Liver (tissue), 9 donors: Measurements from ENCODE around the gene RBMS3. TPM values are rescaled to one million over a fixed set of nuclear protein-coding genes. Genes with fewer than 3 reads are reported as not detected.

Experiments
- DNase-seq: peaks from one replicate; pipeline ENCODE4 v3.0.0-alpha.2; 2017; ENCODE audit warnings: low spot score
- H3K27ac ChIP-seq, 2 donors: one replicate each; pipeline ENCODE4 v1.7.0; 2013; ENCODE audit warnings: inconsistent platforms in 2 of 2, low read length in 2 of 2, control low read depth in 1 of 2, low read depth in 1 of 2, mild to moderate bottlenecking in 1 of 2
- H3K27me3 ChIP-seq, 4 donors: one replicate each; pipeline versions ENCODE4 v1.6.1 to v1.7.0; 2013; ENCODE audit warnings: low read length in 3 of 4, inconsistent platforms in 1 of 4, mild to moderate bottlenecking in 1 of 4, moderate library complexity in 1 of 4; ENCODE audit not compliant: control insufficient read depth in 4 of 4, insufficient read depth in 4 of 4
- H3K36me3 ChIP-seq, 4 donors: one replicate each; pipeline versions ENCODE4 v1.6.1 to v1.7.0; 2013; ENCODE audit warnings: low read length in 3 of 4, mild to moderate bottlenecking in 3 of 4, low read depth in 1 of 4, moderate library complexity in 1 of 4; ENCODE audit not compliant: control insufficient read depth in 4 of 4, insufficient read depth in 3 of 4
- H3K4me1 ChIP-seq, 4 donors: one replicate each; pipeline versions ENCODE4 v1.6.1 to v1.7.0; 2013; ENCODE audit warnings: low read length in 3 of 4, mild to moderate bottlenecking in 3 of 4, moderate library complexity in 1 of 4; ENCODE audit not compliant: control insufficient read depth in 4 of 4, insufficient read depth in 4 of 4
- H3K4me3 ChIP-seq, 3 donors: one replicate each; pipeline versions ENCODE4 v1.6.1 to v1.7.0; 2013; ENCODE audit warnings: low read length in 3 of 3, control low read depth in 1 of 3, low read depth in 1 of 3, mild to moderate bottlenecking in 1 of 3
- H3K9ac ChIP-seq, 2 donors: one replicate each; pipeline ENCODE4 v1.7.0; 2013; ENCODE audit warnings: low read length in 2 of 2, mild to moderate bottlenecking in 2 of 2, moderate library complexity in 2 of 2, control low read depth in 1 of 2, low read depth in 1 of 2
- H3K9me3 ChIP-seq, 4 donors: one replicate each; pipeline versions ENCODE4 v1.6.1 to v1.7.0; 2013; ENCODE audit warnings: low read length in 3 of 4; ENCODE audit not compliant: control insufficient read depth in 4 of 4
- EGR1 ChIP-seq, 2 donors: IDR thresholded peaks; 2 replicates each; pipeline ENCODE4 v1.6.1; 2016 to 2018; ENCODE audit warnings: antibody characterized with exemption in 2 of 2, low read depth in 2 of 2
- FOXA1 ChIP-seq: IDR thresholded peaks from 2 replicates; pipeline ENCODE4 v1.6.1; 2016; ENCODE audit warnings: antibody characterized with exemption
- FOXA2 ChIP-seq: IDR thresholded peaks from 2 replicates; pipeline ENCODE4 v1.6.1; 2016; ENCODE audit warnings: antibody characterized with exemption
- GABPA ChIP-seq, 2 donors: IDR thresholded peaks in 1 of 2; conservative IDR thresholded peaks in 1 of 2; 2 replicates each; pipeline ENCODE4 v1.6.1; 2016; ENCODE audit warnings: antibody characterized with exemption in 2 of 2, mild to moderate bottlenecking in 1 of 2, moderate library complexity in 1 of 2
- HNF4A ChIP-seq, 2 donors: conservative IDR thresholded peaks; 2 replicates each; pipeline ENCODE4 v1.6.1; 2016; ENCODE audit warnings: antibody characterized with exemption in 2 of 2, mild to moderate bottlenecking in 2 of 2
- HNF4G ChIP-seq: IDR thresholded peaks from 2 replicates; pipeline ENCODE4 v1.6.1; 2016; ENCODE audit warnings: antibody characterized with exemption
- NR2F2 ChIP-seq: IDR thresholded peaks from 2 replicates; pipeline ENCODE4 v1.6.1; 2016; ENCODE audit warnings: antibody characterized with exemption
- RAD21 ChIP-seq, 2 donors: IDR thresholded peaks; 2 replicates each; pipeline ENCODE4 v1.6.1; 2016; ENCODE audit warnings: antibody characterized with exemption in 2 of 2, mild to moderate bottlenecking in 2 of 2
- REST ChIP-seq: IDR thresholded peaks from 2 replicates; pipeline ENCODE4 v1.6.1; 2016; ENCODE audit warnings: antibody characterized with exemption, mild to moderate bottlenecking
- RXRA ChIP-seq, 2 donors: IDR thresholded peaks; 2 replicates each; pipeline ENCODE4 v1.6.1; 2017 to 2018; ENCODE audit warnings: antibody characterized with exemption in 2 of 2, mild to moderate bottlenecking in 1 of 2
- SP1 ChIP-seq: IDR thresholded peaks from 2 replicates; pipeline ENCODE4 v1.6.1; 2018; ENCODE audit warnings: antibody characterized with exemption, mild to moderate bottlenecking
- TAF1 ChIP-seq: conservative IDR thresholded peaks from 2 replicates; pipeline ENCODE4 v1.6.1; 2016; ENCODE audit warnings: antibody characterized with exemption, mild to moderate bottlenecking
- YY1 ChIP-seq: IDR thresholded peaks from 2 replicates; pipeline ENCODE4 v1.6.1; 2016; ENCODE audit warnings: antibody characterized with exemption, mild to moderate bottlenecking
- WGBS: extraction: QIAGEN DNeasy Blood & Tissue Kit; methylation state at CpG from one replicate; pipeline ENCODE4 v1.1.7; 2013; 5-methylcytosine and 5-hydroxymethylcytosine counted together
- polyA plus RNA-seq, 2 donors: library from polyadenylated mRNA; stranded (reverse) in 1 of 2; unstranded in 1 of 2; fragments of 200-250 nt in 1 of 2; fragments of >200 nt in 1 of 2; fragmentation: Nextera tagmentation in 1 of 2; extraction: Ambion mirVana in 1 of 2; gene quantifications; one replicate each; pipeline versions ENCODE4 v1.2.1 to v1.2.3, GENCODE V29; 2013 to 2015
- total RNA-seq, 2 donors: library from RNA; depleted of rRNA; stranded (reverse); fragments of >200 nt; gene quantifications; one replicate each; pipeline ENCODE4 v1.2.3, GENCODE V29; 2014
- TF ChIP-seq, protein P1 (sequence below): IDR thresholded peaks from 2 replicates; pipeline ENCODE4 v1.6.1; 2016; ENCODE audit warnings: antibody characterized with exemption
- TF ChIP-seq, protein P2 (sequence below): IDR thresholded peaks from 2 replicates; pipeline ENCODE4 v1.6.1; 2016; ENCODE audit warnings: antibody characterized with exemption
- TF ChIP-seq, protein P3 (sequence below): IDR thresholded peaks from 2 replicates; pipeline ENCODE4 v1.6.1; 2016; ENCODE audit warnings: antibody characterized with exemption
- donor health status: healthy.
- donor health status: healthy.
- donor health status: healthy.
- donor health status: healthy.
- donor health status: healthy.

The RBMS3 gene
- total and polyA plus RNA-seq, 4 donors: 1.2 to 14.9 (median 9.3) TPM

- no peak overlapping the region for H3K9ac ChIP-seq
- H3K27me3 ChIP-seq: no peaks in the 10 kb centered on the region
- TF ChIP-seq SP1 (no peak), RXRA (IDR thresholded peaks at IDR 0.05) (no peak)
- no peak for DNase-seq
- WGBS: 82% methylated on average over 6 of the region's 6 CpGs
- H3K9me3 ChIP-seq: no peaks in the 10 kb centered on the region
- no peak overlapping the region for H3K27ac ChIP-seq
- no peak overlapping the region for H3K4me3 ChIP-seq
- no peaks in the 10 kb centered on the region for H3K36me3 ChIP-seq
- no peaks in the 10 kb centered on the region for H3K4me1 ChIP-seq
These were observed 103.8 kb downstream of the RBMS3 start for GRCh38 chr3:29384640-29385039.

GRCh38 chr3:29385046-29385830 is 104.4 kb downstream of the RBMS3 start:
- H3K9me3 ChIP-seq: no peaks in the 10 kb centered on the region
- H3K27ac ChIP-seq: no peak overlapping the region
- no peak overlapping the region for H3K4me3 ChIP-seq
- H3K27me3 ChIP-seq: no peaks in the 10 kb centered on the region
- no peaks in the 10 kb centered on the region for H3K36me3 ChIP-seq
- 92% methylated on average over 5 of the region's 5 CpGs for WGBS
- H3K9ac ChIP-seq: no peak overlapping the region
- DNase-seq: no peak
- H3K4me1 ChIP-seq: no peaks in the 10 kb centered on the region
- TF ChIP-seq FOXA2 (no peak), RAD21 (IDR thresholded peaks at IDR 0.05) (no peak), YY1 (no peak), REST (no peak), TAF1 (no peak), FOXA1 (no peak), HNF4G (no peak), NR2F2 (no peak), HNF4A (conservative IDR thresholded peaks at IDR 0.05) (no peak), GABPA (IDR thresholded peaks at IDR 0.05 in 1 of 2, conservative IDR thresholded peaks at IDR 0.05 in 1 of 2) (no peak)
- TF ChIP-seq, protein P1, sequence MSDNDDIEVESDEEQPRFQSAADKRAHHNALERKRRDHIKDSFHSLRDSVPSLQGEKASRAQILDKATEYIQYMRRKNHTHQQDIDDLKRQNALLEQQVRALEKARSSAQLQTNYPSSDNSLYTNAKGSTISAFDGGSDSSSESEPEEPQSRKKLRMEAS: no peak
- TF ChIP-seq, protein P2, sequence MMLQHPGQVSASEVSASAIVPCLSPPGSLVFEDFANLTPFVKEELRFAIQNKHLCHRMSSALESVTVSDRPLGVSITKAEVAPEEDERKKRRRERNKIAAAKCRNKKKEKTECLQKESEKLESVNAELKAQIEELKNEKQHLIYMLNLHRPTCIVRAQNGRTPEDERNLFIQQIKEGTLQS: no peak

DNA sequence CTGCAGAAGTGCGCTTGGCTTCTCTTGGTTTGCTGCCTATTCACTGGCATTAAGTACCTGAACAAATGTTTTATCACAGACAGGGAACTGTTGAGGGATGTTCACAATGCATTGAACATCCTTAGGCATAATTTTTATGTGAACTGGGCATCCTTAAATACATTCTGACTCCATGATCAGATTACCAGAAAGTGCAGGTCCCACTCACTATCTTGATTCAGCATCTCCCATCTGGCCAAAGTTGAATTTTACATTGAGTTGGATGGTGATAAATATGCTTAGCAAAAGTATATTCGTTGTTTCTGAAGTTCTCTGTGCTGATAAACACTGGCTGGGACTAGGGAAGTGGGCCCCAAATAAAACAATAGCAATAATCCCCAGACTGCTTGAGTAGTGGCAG is 108.5 kb downstream of the RBMS3 start:
- no peaks in the 10 kb centered on the region for H3K36me3 ChIP-seq
- no peak overlapping the region for H3K4me3 ChIP-seq
- no peak overlapping the region for H3K9ac ChIP-seq
- no peak overlapping the region for H3K27ac ChIP-seq
- H3K4me1 ChIP-seq: no peaks in the 10 kb centered on the region
- H3K9me3 ChIP-seq: peaks cover 0 to 3% (median 0%) of the 10 kb centered on the region in 4 donors
- H3K27me3 ChIP-seq: no peaks in the 10 kb centered on the region
- no peak for DNase-seq
- TF ChIP-seq HNF4A (conservative IDR thresholded peaks at IDR 0.05) (no peak), TAF1 (no peak), EGR1 (IDR thresholded peaks at IDR 0.05; ENCODE audit: low read depth in 2 of 2) (no peak), RXRA (IDR thresholded peaks at IDR 0.05) (no peak), HNF4G (no peak), NR2F2 (no peak)
- TF ChIP-seq, protein P3, sequence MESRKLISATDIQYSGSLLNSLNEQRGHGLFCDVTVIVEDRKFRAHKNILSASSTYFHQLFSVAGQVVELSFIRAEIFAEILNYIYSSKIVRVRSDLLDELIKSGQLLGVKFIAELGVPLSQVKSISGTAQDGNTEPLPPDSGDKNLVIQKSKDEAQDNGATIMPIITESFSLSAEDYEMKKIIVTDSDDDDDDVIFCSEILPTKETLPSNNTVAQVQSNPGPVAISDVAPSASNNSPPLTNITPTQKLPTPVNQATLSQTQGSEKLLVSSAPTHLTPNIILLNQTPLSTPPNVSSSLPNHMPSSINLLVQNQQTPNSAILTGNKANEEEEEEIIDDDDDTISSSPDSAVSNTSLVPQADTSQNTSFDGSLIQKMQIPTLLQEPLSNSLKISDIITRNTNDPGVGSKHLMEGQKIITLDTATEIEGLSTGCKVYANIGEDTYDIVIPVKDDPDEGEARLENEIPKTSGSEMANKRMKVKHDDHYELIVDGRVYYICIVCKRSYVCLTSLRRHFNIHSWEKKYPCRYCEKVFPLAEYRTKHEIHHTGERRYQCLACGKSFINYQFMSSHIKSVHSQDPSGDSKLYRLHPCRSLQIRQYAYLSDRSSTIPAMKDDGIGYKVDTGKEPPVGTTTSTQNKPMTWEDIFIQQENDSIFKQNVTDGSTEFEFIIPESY: no peak
- TF ChIP-seq, protein P2: no peak
- 70% methylated on average over 2 of the region's 2 CpGs for WGBS
